Esophagus muscularis mucosa (tissue), 3 donors: ENCODE data around the gene DOCK10.

ENCODE experiments used
- POLR2A ChIP-seq: fragments of 450-650 bp; IDR thresholded peaks from one replicate; pipeline ENCODE4 v1.6.1; 2017; ENCODE audit warnings: antibody characterized with exemption, moderate library complexity, mild to moderate bottlenecking, low read depth
- TF ChIP-seq, protein P1 (sequence below), 3 experiments: fragments of 200-600 bp in 2 of 3; fragments of 450-650 bp in 1 of 3; sonication (generic) in 2 of 3; IDR thresholded peaks; one replicate each; pipeline ENCODE4 v1.5.1; 2017 to 2019; ENCODE audit warnings: antibody characterized with exemption in 3 of 3, mild to moderate bottlenecking in 2 of 3, moderate library complexity in 1 of 3

DNA sequence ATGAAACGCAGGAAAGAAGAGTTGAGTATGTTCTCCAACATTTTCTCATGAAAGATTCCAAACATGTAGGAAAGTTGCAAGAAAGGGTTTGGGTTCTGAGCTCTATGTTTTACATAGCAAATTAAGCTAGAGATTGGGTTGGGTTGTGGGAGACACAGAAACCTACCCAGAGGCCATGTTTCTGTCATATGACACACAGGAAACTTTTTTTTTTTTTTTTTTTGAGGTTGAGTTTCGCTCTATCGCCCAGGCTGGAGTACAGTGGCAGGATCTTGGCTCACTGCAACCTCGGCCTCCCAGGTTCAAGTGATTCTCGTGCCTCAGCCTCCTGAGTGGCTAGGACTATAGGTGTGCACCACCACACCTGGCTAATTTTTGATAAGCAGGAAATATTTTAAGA lies 57.6 kb downstream of the DOCK10 start:
- TF ChIP-seq, protein P1, sequence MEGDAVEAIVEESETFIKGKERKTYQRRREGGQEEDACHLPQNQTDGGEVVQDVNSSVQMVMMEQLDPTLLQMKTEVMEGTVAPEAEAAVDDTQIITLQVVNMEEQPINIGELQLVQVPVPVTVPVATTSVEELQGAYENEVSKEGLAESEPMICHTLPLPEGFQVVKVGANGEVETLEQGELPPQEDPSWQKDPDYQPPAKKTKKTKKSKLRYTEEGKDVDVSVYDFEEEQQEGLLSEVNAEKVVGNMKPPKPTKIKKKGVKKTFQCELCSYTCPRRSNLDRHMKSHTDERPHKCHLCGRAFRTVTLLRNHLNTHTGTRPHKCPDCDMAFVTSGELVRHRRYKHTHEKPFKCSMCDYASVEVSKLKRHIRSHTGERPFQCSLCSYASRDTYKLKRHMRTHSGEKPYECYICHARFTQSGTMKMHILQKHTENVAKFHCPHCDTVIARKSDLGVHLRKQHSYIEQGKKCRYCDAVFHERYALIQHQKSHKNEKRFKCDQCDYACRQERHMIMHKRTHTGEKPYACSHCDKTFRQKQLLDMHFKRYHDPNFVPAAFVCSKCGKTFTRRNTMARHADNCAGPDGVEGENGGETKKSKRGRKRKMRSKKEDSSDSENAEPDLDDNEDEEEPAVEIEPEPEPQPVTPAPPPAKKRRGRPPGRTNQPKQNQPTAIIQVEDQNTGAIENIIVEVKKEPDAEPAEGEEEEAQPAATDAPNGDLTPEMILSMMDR (IDR thresholded peaks at IDR 0.05) = no peak
- TF ChIP-seq POLR2A = no peak
